SU-DHL-6 (cell line): ENCODE results near the gene PDE1A.

Experiments used
- EZH2phosphoT487 ChIP-seq: fragments of 200-600 bp; sonication (generic), shearing (Covaris generic); conservative IDR thresholded peaks from 2 replicates; pipeline ENCODE4 v1.6.1; 2018; ENCODE audit warnings: mild to moderate bottlenecking, antibody characterized with exemption, low read length, moderate library complexity, mixed read lengths
- TF ChIP-seq, protein P1 (sequence below): fragments of 200-600 bp; sonication (generic); IDR thresholded peaks from one replicate; pipeline ENCODE4 v1.5.1; 2017; ENCODE audit warnings: antibody characterized with exemption, mild to moderate bottlenecking, low read length, moderate library complexity; ENCODE audit not compliant: insufficient read depth, poor library complexity, severe bottlenecking

GRCh38 chr2:182301093-182301492, 125.7 kb downstream of the PDE1A start:
- TF ChIP-seq, protein P1, sequence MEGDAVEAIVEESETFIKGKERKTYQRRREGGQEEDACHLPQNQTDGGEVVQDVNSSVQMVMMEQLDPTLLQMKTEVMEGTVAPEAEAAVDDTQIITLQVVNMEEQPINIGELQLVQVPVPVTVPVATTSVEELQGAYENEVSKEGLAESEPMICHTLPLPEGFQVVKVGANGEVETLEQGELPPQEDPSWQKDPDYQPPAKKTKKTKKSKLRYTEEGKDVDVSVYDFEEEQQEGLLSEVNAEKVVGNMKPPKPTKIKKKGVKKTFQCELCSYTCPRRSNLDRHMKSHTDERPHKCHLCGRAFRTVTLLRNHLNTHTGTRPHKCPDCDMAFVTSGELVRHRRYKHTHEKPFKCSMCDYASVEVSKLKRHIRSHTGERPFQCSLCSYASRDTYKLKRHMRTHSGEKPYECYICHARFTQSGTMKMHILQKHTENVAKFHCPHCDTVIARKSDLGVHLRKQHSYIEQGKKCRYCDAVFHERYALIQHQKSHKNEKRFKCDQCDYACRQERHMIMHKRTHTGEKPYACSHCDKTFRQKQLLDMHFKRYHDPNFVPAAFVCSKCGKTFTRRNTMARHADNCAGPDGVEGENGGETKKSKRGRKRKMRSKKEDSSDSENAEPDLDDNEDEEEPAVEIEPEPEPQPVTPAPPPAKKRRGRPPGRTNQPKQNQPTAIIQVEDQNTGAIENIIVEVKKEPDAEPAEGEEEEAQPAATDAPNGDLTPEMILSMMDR: no peak
- TF ChIP-seq EZH2phosphoT487: no peak
